HG02588 (cell line): Measurements from ENCODE around the gene TMEM101.
"Not testable (repeated sequence)": the region's sequence is repeated elsewhere in the genome, so short reads cannot be mapped to it uniquely, and the experiment has no call there.

Source experiments
- ATAC-seq: cut with Tn5 transposase; IDR thresholded peaks from one replicate; pipeline ENCODE4 v1.9.1; 2021; ENCODE audit warnings: mild to moderate bottlenecking, moderate library complexity; ENCODE audit not compliant: unreplicated experiment

TMEM101 gene

DNA sequence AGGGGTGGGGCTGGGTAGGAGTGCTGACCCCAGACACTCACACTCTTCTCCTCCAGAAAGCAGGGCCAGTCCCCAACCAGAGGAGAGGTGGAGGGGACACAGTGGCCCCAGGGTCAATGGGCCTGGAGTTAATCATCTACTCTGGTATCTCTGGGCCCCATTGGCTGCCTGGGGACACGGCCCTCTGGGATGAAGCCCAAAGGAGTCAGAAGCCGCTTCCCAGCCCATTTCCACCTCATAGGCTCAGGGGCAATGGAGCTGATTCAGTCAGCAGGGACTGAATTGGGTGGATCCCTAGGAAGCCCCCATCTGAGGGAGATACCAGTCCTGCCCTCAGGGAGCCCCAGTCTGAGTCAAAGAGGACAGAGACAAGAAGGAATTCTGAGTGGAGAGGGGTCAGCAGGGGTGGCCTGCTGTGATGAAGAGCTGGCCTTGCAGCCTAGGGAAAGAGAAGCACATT is 13.3 kb downstream of the TMEM101 start:
- no peak for ATAC-seq

DNA sequence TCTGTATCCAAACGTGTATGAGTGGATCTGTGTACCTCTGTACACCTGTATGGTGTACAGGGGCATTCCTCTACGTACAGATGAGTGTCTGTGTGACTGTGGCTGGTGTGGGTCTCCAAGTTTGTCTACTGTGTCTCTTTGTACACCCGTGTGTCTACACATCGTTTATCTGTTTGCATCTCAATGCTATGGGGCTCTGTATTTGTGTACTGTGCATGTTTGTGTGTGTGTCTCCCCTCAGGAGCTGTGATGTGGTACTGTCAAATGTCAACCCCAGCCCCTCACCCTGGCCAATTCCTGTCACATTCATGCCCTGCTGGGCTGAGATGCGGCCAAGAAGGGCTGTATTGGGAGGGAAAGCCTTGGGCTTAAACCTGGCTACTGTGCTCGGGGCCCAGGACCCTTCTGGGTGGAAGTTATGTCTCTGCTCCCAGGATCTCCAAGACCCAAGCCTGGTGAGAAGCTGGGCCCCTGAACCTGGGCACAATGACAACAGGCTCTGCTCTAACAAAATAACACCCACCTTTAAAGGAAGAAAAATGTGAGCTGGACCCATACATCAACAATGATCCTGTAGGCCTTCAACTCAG is 13.8 kb downstream of the TMEM101 start:
- no peak for ATAC-seq

DNA sequence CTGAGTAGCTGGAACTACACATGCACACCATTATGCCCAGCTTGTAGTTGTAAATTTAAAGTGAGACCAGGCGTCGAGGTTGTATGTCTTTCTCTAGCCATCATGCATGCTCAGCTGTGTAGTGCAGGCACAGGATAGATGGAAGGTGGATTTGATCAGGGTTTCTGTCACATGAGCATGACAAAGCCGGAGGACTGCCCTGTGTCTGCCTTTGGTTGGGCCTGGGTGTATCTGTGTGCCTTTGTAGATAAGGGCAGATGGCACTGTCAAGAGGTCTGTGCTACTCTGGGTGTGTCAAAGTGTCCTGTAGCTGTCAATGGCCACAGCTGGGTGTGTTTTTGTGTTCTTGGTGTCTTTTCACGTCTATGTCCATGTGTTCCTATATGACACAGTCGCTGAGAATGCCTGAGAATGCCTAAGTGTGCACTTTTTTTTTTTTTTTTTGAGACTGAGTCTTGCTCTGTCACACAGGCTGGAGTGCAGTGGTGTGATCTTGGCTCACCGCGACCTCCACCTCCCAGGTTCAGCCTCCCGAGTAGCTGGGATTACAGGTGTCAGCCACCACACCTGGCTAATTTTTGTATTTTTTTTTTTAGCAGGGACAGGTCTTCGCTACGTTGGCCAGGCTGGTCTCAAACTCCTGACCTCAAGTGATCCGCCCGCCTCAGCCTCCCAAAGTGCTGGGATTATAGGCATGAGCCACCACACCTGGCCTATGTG is 14.5 kb downstream of the TMEM101 start:
- ATAC-seq: no peak

DNA sequence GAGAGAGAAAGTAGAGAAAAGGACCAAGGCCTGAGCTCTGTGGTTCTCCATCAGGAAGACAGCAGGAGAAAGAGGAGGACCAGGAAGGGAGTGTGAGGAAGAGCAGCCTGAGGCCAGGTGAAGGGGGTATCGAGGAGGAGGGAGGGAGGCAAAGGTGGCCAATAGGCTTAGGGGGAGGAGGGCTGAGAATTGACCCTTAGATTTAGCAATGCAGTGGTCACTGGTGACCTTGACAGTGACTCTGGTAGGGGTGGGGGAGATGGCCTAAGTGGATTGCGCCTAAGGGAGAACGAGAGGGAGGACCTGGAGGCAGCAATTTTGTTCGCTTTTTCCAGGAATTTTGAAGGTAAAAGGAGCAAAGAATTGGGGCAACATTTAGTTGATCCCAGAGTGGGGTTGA is 15.7 kb downstream of the TMEM101 start:
- ATAC-seq: no peak

DNA sequence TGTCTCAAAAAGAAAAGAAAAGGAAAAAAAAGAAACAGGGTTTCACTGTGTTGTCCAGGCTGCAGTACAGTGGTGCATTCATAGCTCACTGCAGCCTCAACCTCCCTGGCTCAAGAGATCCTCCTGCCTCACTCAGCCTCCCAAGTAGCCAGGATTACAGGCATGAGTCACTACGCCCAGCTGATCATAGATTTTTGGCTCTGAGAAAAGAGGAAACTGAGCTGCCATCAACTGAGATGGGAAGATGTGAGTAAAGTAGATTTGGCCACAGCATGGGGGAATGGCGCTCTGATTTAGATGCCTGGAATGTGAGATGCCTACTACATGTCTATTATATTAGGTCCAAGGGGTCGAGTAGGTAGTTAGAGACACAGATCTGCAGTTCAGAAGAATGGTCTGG is 16.2 kb downstream of the TMEM101 start:
- ATAC-seq: no peak

DNA sequence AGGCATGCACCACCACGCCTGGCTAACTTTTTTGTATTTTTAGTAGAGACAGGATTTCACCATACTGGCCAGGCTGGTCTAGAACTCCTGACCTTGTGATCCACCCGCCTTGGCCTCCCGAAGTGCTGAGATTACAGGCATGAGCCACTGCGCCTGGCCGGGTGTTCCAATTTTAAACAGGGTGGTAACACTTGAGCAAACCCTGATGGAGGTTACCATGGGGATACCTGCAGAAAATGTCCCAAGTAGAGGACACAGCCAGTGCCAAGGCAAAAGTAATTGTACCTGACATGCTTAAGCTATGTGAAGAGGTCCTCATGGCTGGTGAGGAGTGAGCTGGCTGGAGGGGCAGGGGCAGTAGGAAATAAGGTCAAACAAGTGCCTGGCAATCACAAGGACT is 17.6 kb downstream of the TMEM101 start:
- not testable (repeated sequence) for ATAC-seq

DNA sequence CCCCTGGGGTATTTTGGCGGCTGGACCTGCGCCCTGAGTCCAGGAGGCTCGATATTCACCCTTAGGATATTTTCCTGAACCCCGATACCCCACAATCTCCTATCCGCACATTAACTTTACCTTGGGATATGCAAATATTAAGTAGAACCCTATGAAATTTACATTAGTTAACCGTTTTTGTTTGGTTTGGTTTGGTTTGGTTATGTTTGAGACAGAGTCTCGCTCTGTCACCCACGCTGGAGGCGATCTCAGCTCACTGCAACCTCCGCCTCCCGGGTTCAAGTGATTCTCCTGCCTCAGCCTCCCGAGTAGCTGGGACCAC is 19.7 kb downstream of the TMEM101 start:
- ATAC-seq: no peak

DNA sequence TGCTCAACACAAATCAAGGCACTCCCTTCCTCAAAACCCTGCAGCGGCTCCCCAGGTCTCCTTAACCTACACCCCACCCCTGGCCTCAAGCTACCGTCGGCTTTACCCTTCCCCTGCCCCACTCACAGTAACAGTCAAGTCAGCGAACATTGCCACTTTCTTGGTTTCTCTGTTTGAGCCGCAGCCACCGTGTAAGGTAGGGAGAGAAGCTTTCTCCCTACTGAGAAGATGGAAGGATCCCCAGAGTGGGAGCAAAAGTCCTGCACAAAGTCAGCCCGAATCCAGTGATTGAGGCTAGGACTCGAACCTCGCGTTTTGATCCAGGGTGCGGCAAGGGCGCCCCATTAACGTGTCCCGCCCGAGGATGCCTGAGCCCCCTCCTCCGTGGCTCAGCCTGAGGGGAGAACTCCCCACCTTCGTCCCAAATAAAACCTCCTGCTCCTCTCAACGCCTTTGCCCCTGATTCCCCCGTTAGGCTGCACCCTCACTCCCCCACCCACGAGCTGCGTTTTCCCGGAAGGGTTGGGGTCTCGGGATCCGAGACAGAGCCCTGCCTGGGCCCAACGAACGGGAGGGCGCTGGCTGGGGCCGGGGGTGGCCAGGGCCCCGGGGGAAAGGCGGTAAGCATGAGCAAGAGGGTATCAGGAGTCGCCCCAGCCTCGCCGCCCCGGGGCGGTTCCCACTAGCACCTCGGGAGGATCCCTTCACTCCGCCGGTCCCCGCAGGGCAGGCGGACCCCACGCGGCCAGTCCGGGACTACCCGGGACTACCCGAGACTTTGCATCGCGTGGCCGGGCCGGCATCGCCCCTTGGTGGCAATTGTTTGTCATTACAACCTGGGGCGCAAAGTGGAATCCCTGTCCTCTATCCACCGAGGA is 20.3 kb downstream of the TMEM101 start:
- no peak for ATAC-seq

DNA sequence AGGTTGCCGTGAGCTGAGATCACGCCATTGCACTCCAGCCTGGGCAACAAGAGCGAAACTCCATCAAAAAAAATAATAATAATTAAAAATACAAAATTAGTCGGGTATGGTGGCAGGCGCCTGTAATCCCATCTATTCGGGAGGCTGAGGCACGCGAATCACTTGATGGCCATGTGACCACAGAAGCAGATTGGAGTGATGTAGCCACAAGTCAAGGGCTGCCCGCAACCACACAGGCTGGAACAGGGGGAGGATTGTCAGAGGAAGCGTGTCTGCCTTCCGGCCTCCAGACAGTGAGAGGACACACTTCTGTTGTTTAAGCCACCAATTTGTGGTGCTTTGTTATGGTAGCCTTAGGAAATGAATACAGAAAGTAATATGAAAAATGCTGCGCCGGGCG is 22.1 kb downstream of the TMEM101 start:
- no peak for ATAC-seq

DNA sequence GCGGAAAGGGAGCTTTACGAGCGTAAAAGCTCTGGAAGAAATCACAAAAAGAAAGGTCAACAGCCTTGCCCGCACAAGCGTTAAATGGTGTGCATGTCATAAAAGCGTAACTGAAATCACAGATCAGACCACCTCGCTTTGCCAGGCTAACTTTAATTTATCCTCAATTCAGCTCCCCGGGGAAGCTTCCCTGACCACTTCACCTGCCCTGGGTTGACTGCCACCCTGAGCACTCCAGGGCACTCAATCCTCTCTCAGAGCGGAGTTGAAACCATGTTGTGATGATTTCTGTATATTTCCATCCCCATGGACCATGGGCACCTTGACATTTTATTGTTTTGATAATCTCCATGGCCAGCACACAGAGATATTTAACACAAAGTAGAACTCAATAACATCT is 26.5 kb downstream of the TMEM101 start:
- ATAC-seq: no peak

DNA sequence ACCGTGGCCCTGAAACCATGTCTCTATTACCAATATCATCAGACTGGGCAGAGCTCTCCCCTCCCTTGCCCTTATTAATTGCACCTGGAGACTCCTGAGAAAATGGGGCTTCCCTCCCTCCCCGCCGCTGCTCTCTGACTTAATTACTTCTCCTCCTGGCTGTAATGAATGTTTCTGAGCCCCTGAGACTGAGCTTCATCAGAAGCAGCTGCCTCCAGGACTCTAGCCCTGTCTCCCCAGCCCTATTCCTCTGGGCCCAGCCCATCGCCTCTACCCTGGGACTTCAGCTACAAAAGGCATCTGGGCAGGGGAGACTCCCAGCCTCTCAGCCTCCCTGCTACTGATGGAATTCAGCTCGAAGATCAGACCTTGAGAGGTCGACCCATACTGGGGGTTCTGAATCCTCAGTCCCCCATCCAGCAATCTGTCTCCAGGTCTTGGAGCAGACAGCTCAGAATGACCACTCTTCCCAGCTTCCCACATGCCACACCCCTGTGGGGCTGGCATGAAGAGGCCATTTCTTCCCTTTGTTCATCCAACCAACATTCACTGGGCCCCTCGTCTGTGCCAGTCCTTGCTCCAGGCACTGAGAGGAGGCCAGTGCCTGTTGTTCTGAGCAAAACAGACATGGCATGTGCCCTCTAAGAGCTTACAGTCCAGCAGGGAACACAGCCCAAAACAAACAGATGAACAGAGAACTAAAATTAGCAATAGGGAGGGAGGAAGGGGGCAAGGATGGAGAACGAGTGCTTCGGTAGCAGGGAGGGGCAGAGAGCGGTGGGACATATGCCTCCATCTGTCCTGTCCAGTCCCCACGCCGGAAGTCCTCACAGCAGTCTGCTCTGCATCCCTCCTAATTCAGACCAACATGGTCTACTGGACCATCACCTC is 27.4 kb downstream of the TMEM101 start:
- ATAC-seq: no peak

DNA sequence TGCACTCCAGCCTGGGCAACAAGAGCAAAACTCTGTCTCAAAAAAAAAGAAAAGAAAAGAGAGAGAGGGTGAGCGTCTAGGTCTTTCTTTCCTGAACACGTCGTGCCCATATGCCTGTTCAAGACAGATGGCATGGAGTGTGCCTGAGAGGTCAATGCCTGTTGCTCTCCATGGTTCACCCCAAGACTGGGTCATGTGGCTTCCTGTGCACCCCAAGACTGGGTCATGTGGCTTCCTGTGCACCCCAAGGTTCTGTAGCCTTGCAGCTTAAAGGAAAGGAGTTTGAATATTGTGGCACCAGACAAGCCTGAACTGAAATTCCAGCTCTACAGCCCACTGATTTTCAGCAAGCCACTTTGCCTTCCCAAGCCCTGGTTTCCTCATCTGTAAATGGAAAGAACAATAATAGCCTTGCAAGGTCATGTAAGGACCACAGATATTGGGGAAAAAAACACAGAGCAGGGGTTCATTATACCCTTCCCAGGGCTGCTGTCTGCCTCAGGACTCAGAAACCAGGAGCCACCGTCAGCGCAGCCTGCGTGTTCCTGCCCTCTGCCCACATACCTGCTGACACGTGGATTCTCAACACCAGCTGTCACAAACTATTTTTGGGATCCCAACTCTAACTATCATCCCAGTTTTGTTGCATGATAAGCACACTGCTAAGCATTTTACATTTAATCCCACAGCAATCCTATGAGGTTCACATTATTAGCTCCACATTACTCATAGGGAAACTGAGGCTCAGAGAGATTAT is 28.4 kb downstream of the TMEM101 start:
- no peak for ATAC-seq

DNA sequence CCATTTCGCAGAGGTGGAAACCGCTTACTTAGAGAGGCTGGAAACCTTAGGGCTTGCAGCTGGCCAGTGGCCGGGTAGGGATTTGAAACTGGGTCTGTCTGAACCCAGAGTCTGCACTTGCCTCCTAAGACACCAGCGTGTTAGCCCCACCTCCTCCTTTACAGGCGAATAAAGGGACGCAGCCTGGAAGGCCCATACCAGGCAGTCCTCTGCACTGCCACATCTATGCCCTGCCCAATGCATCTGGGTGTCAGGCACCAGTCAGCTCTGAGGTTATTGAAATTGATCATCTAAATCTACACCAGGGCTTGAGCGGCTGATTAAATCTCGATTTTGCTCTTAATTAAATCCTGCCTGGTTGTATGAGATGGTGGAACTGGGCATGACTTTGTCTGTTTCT is 30.2 kb downstream of the TMEM101 start:
- ATAC-seq: no peak

DNA sequence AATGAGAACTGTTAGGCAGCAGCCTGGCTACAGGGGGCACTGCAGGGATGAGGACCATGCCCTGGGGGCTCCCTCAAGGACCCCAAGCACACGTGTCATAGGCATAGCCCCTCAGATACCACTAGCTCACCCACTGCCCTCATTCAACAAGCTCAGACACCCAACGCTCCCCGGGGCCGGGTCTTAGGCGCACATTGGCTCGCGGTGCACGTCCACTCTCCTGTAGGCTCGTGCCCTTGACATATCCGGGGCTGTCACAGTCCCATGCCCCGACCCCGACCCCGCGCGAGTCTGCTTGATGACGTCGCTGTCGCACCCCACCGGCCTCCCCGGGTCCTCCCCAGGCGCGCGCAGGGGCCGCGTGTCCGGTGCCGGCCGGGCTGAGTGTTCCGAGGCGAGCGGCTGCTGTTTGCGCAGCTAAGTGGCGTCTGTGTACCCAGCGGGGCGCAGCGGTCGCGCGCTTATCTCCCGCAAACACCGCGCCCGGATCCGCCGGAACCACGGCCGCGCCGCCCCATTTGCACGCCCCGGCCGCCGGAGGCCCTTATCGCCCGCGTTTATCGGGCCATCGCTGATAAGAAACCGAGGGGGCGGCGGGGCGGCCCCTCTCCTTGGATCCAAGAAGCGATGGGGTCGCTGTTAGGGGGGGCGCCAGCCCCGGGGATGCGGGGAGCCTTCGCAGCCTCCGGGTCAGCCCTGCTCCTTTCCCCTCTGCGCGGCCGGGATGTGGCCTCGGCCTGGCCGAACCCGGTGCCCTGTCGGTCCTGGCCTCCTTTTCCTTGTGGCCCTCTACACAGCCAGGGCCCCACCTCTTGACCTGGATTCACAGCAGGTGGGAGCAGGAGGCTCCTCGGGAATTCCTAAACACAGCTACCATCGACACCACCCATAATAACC is 31.0 kb downstream of the TMEM101 start:
- no peak for ATAC-seq

DNA sequence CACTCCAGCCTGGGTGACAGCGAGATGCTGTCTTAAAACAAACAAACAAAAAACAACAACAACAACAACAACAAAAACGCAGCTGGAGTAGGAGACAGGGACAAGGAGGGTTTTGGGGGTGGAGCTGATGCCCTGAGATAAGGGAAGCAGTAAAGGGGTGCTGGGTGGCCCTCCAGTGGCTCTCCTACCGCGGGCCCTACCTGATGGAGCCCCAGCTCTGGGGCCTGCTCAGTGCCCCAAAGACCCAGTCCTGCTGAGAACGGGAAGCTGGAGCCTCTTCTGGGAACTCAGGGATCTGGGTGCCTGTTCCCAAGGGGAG is 31.6 kb downstream of the TMEM101 start:
- no peak for ATAC-seq

DNA sequence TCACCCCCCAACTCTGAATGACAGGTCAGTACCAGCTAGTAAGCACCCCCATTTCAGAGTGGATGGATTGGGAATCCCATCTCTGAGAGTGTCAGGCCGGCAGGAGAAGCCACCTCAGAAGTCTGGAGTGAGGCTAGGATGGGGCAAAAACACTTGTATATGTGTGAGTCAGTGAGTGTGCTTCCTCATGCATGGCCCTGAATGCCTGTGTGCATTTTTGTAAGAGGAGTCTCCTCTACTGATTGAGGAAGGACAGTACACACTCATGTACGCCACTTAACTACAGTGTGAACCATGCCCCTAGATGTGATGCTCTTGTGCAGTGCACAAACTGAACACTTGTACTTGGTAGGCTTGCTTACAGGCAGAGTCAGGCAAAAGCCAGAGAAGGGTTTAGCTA is 32.6 kb downstream of the TMEM101 start:
- ATAC-seq: no peak

DNA sequence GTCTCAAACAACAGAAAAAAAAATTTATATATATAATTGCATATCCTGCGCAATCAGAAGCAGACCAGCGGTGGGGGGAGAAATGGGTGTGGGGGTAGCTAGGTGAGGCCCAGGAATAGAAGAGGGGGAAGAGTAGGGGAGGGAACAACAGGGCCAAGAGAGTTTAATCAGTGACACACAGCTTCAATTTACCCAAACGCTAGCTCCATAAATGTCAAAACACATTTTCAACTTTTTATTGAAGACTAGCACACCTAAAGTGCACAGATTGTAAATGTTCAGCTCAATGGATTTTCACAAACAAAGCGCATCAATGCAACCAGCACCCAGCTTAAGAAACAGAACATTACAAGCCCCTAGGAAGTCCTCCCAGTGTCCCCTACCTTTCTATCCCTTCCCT is 35.1 kb downstream of the TMEM101 start:
- ATAC-seq: no peak

DNA sequence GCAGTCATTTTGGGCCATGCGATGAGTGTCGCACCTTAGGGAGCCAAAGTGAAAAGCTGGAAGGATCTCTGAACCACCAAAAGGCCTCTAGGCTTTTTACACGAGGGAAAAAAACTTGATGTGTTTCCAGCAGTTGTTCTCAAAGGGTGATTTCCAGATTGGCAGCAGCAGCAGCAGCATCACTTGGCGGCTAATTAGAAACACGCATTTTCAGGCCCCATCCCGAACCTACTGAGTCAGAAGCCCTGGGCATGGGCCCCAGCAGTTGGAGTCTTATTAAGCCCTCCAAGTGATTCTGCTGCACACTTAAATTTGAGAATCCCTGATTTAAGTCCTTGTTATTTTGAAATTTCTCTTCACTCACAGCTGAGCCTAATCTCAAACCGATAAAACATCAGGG is 35.8 kb downstream of the TMEM101 start:
- ATAC-seq: no peak

DNA sequence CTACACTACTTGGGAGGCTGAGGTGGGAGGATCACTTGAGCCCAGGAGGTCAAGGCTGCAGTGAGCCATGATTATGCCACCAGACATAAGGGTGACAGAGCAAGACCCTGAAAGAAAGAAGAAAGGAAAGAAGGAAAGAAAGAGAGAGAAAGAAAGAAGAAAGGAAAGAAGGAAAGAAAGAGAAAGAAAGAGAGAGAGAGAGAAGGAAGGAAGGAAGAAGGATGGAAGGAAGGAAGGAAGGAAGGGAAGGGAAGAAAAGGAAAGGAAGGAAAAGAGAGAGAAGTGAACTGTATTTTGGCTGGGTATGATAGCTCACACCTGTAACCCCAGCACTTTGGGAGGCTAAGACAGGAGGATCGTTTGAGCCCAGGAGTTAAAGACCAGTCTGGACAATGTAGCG is 36.7 kb downstream of the TMEM101 start:
- no peak for ATAC-seq
